Ectodermal cell (in vitro differentiated cells): ENCODE data around the gene HDLBP.

ENCODE experiments used
- H3K27ac ChIP-seq: 2 replicates; pipeline ENCODE4 v1.7.0; 2013; ENCODE audit warnings: mild to moderate bottlenecking, low read depth, low read length; ENCODE audit not compliant: insufficient read depth, poor library complexity, severe bottlenecking
- H3K27me3 ChIP-seq: 2 replicates; pipeline ENCODE4 v1.7.0; 2013; ENCODE audit warnings: mild to moderate bottlenecking, low read length; ENCODE audit not compliant: insufficient read depth, control insufficient read depth, poor library complexity, severe bottlenecking
- H3K36me3 ChIP-seq: one replicate; pipeline ENCODE4 v1.7.0; 2013; ENCODE audit warnings: low read length; ENCODE audit not compliant: control insufficient read depth, insufficient read depth
- H3K4me1 ChIP-seq: one replicate; pipeline ENCODE4 v1.7.0; 2013; ENCODE audit warnings: low read length; ENCODE audit not compliant: control insufficient read depth, insufficient read depth
- H3K4me3 ChIP-seq: 2 replicates; pipeline ENCODE4 v1.7.0; 2013; ENCODE audit warnings: low read depth, low read length, control low read depth; ENCODE audit not compliant: insufficient read depth
- H3K9me3 ChIP-seq: 2 replicates; pipeline ENCODE4 v1.7.0; 2013; ENCODE audit warnings: mild to moderate bottlenecking, low read length, moderate library complexity; ENCODE audit not compliant: control insufficient read depth
- WGBS, 2 experiments: methylation state at CpG; one replicate each; pipeline ENCODE4 v1.1.7; 2013; ENCODE audit warnings: missing lambda C conversion rate in 2 of 2; 5-methylcytosine and 5-hydroxymethylcytosine counted together

Gene HDLBP

DNA sequence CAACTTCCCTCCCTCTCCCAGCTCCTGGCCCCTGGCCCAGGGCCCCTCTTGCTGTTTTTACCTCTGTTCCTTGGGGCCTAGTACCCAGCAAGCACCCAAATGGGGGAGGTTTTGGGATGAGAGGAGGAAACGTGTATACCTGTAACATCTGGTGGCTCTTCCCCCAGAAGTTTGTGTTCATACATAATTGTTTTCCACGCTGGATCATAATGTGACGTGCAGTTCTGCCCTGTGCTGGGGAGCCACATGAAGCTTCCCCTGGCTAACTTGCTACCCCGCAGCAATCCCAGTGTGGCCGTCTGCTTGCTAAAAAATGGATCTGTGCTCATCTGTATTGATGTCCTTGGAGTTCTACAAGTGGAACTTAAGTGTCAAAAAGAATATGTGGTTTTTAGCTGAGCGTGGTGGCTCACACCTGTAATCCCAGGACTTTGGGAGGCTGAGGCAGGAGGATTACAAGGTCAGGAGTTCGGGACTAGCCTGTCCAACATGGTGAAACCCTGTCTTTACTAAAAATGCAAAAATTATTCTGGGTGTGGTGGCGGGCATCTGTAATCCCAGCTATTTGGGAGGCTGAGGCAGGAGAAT is 90.5 kb downstream of the HDLBP start:
- Histone ChIP-seq H3K4me1 (peaks cover 7% of the 10 kb centered on the region), H3K27ac (no peak overlapping the region), H3K9me3 (no peaks in the 10 kb centered on the region), H3K36me3 (peaks cover 12% of the 10 kb centered on the region), H3K27me3 (no peaks in the 10 kb centered on the region), H3K4me3 (no peak overlapping the region)
- 89 to 91% methylated on average over 8 of the region's 8 CpGs for WGBS, 2 experiments

DNA sequence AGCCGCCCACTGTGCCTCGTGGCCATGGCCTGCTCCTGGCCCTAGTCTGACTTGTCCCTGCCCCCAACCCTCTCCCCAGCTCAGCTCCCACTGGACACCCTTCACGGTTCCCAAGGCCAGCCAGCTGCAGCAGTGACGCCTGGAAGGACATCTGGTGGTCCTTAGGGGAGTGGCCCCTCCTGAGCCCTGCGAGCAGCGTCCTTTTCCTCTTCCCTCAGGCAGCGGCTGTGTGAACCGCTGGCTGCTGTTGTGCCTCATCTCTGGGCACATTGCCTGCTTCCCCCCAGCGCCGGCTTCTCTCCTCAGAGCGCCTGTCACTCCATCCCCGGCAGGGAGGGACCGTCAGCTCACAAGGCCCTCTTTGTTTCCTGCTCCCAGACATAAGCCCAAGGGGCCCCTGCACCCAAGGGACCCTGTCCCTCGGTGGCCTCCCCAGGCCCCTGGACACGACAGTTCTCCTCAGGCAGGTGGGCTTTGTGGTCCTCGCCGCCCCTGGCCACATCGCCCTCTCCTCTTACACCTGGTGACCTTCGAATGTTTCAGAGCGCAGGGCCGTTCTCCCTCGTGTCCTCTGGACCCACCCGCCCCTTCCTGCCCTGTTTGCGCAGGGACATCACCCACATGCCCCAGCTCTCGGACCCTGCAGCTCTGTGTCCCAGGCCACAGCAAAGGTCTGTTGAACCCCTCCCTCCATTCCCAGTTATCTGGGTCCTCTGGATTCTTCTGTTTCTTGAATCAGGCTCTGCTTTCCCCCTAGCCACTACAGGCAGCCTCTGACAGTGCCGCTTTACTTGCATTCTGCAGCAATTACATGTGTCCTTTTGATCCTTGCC is 91.2 kb downstream of the HDLBP start:
- no peak overlapping the region for H3K27ac ChIP-seq
- H3K4me3 ChIP-seq: no peak overlapping the region
- H3K36me3 ChIP-seq: peaks cover 8% of the 10 kb centered on the region
- H3K9me3 ChIP-seq: peaks cover 2% of the 10 kb centered on the region
- no peaks in the 10 kb centered on the region for H3K27me3 ChIP-seq
- WGBS, 2 experiments: 77 to 79% methylated on average over 26 of the region's 26 CpGs
- peaks cover 7% of the 10 kb centered on the region for H3K4me1 ChIP-seq

DNA sequence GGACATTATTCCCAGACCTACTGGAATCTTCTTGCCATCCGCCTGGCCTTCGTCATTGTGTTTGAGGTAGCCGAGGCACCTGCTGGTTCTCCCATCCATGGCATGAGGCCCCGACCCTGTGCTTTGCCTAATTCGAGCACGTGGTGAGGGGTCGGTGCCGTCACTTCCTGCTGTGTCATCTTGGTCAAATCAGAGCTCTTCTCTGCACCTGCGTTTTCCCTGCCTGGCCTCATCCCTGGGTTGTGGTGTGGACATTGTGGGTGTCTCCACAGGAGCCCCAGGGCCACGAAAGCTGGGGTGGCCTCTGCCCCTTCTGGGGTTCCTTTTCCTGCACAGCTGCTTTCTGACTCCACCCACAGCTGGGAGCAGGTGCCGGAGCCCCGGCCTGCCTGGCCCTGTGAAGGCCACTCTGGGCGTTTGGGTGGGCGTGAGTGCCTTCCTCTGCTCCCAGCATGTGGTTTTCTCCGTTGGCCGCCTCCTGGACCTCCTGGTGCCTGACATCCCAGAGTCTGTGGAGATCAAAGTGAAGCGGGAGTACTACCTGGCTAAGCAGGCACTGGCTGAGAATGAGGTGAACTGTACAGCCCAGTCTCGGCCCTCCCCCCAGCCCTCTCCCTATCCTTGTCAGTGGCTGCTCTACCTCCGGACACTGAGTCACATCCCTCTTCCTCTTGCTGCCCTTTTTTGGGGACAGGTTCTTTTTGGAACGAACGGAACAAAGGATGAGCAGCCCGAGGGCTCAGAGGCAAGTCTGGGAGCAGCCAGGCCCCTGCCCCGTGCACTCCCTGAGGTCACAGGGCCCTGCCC is 92.1 kb downstream of the HDLBP start:
- Histone ChIP-seq H3K4me1 (peaks cover 7% of the 10 kb centered on the region), H3K27me3 (peaks cover 3% of the 10 kb centered on the region), H3K36me3 (peaks cover 4% of the 10 kb centered on the region), H3K27ac (no peak overlapping the region), H3K4me3 (no peak overlapping the region), H3K9me3 (peaks cover 2% of the 10 kb centered on the region)
- 84% methylated on average over 23 of the region's 23 CpGs for WGBS, 2 experiments

DNA sequence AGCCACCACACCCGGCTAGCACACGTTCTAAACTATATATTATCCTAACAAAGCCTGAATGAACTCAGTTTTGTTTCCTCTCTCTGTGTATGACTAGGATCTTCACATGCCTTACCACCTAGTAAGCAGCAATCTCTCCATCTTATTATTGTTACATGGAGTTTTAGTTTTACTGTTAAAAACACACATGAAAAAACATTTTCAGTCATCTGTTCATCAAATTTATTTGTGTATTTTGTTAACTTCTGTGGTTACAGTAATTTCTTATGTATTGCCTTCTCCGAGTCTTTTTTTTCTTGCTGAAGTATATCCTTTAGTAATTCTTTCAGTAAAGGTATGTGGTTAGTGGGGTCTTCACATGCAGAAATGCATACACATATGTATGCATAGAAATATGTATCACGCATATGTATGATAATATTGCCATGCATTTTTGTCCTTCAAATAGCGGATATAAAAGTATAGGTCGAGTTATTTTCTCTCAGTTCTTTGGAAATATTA is 95.6 kb downstream of the HDLBP start:
- Histone ChIP-seq H3K9me3 (peaks cover 2% of the 10 kb centered on the region), H3K36me3 (no peaks in the 10 kb centered on the region), H3K4me1 (peaks cover 21% of the 10 kb centered on the region), H3K4me3 (no peak overlapping the region), H3K27me3 (peaks cover 3% of the 10 kb centered on the region), H3K27ac (no peak overlapping the region)
- WGBS, 2 experiments: 90 to 94% methylated on average over 5 to 6 of the region's 6 CpGs

DNA sequence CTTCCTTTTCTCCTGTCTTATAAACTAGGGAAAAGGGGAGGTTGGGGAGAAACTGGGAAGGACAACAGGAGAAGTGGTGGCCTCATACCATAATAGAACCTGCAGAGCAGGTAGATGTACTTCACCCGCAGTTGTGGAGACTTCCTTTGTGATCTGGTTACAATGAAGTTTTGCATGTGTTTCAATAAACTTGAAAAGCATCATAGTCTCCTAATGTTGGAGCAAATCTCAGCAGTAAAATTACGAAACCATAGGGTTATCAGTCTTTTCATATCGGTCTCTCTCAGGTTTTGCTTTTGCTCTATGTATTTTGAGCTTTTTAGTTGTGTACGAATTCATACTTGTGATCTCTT is 96.5 kb downstream of the HDLBP start:
- Histone ChIP-seq H3K4me1 (peaks cover 16% of the 10 kb centered on the region), H3K9me3 (peaks cover 2% of the 10 kb centered on the region), H3K4me3 (peak overlapping the region; percentile 50), H3K27ac (no peak overlapping the region), H3K27me3 (peaks cover 3% of the 10 kb centered on the region), H3K36me3 (no peaks in the 10 kb centered on the region)
- WGBS, 2 experiments: 63 to 65% methylated on average over 3 of the region's 4 CpGs

DNA sequence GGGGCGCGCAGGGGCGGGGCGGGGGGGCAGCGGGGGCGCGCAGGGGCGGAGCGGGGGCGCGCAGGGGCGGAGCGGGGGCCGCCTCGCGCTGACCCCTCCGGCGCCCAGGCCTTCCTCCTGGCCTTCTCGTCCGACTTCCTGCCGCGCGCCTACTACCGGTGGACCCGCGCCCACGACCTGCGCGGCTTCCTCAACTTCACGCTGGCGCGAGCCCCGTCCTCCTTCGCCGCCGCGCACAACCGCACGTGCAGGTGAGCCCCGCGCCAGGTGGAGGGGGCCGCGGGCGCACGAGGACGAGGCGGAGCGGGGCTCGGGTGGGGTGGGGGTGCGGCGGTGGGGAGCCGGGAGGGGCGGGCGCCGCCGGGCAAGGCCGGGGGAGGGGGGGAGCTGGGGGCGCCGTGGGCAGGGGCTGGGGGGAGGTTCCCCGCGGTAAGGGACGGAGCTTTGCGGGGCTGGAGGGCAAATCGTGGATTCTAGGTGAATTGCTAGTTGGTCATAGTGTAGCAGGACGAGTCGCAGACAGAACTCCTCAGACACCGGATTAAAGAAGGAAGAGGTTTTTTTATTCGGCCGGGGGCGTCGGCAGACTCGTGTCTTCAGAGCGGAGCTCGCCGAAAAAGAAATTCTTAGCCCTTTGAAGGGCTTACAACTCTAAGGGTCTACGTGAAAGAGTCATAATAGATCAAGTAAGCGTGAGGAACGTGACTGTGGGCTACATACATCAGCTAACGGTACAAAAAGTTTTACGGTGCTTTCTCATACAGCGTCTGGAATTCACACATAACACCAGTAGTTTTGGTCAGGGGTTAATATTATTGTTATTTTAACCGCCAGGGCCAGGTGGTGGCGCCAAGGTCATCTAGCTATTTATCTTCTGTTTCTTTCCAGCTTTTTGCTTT is 97.1 kb downstream of the HDLBP start:
- Histone ChIP-seq H3K9me3 (peaks cover 2% of the 10 kb centered on the region), H3K27me3 (peaks cover 3% of the 10 kb centered on the region), H3K4me1 (peaks cover 14% of the 10 kb centered on the region), H3K4me3 (peak overlapping the region; percentile 50), H3K27ac (no peak overlapping the region), H3K36me3 (no peaks in the 10 kb centered on the region)
- WGBS, 2 experiments: 1% methylated on average over 78 to 81 of the region's 83 CpGs

DNA sequence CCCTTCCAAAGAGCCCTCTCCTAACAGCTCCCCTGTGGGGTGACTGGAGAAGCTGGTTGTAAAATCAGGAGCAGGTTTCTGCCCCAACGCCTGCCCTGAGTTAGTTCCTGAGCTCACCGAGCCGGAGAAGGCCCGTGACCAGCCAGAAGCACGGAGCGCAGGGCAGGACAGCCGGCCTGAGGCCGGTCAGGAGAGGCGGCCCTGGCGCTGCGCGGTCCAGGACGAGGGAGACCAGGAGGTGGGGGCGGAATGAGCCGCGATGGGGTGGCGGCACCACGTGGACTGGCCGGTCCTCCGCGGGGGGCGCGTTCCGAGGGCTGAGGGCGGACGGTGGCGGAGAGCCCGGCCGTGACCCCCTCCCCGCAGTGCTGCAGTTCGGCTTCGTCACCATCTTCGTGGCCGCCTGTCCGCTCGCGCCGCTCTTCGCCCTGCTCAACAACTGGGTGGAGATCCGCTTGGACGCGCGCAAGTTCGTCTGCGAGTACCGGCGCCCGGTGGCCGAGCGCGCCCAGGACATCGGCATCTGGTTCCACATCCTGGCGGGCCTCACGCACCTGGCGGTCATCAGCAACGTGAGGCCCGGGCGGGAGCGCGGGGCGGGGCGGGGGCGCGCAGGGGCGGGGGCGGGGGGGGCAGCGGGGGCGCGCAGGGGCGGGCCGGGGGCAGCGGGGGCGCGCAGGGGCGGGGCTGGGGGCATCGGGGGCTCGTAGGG is 98.0 kb downstream of the HDLBP start:
- Histone ChIP-seq H3K4me1 (peaks cover 14% of the 10 kb centered on the region), H3K4me3 (peak overlapping the region; percentile 40), H3K27ac (peak overlapping the region; percentile 69), H3K27me3 (peaks cover 3% of the 10 kb centered on the region), H3K9me3 (peaks cover 2% of the 10 kb centered on the region), H3K36me3 (no peaks in the 10 kb centered on the region)
- 3% methylated on average over 57 to 64 of the region's 77 CpGs for WGBS, 2 experiments

DNA sequence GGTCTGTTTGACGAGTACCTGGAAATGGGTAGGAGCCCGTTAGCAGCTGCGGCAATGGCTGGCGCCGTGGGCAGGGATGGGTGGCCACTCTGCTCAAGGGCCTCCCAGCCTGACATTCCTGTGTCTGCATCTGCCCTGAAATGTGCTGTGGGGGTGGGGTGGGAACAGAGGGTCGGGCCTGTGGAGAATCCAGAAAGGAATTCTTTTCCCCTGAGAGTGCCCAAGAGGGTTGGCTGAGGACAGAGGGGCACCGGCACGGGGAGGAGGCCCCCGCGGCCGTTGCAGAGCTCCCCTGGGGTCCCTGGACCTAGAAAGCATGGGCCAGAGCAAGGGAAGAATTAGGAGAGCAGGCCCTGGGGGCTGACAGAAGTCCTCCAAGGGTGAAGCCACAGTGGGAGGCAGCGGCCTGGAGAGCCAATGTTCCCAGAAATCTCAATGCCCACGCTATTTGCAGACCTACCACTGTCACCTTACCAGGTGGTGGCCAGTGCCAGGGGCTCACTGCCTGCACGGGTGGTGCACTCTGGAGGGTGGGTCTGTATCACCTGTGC is 99.2 kb downstream of the HDLBP start:
- 59% methylated on average over 14 of the region's 14 CpGs for WGBS, 2 experiments
- peaks cover 14% of the 10 kb centered on the region for H3K4me1 ChIP-seq
- H3K27ac ChIP-seq: no peak overlapping the region
- no peaks in the 10 kb centered on the region for H3K36me3 ChIP-seq
- peaks cover 2% of the 10 kb centered on the region for H3K9me3 ChIP-seq
- no peak overlapping the region for H3K4me3 ChIP-seq
- H3K27me3 ChIP-seq: peaks cover 3% of the 10 kb centered on the region

DNA sequence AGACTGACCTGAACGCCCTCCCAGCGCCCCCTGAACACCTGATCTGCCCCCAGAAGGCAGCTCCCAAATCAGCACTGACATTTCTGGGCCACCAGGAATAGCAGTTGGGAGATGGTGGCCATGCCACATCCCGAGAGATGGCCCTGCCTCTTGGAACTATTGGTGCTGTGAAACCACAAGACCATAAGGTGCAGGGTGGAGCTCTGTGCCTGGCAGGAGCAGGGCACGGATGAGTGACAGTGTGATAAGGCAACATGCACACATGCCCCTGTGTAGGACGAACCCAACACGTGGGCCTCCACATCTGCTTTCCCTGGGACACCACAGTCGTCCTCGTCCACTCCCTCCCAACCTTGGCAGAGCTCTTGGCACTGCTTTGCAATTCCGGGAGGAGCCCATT is 100.1 kb downstream of the HDLBP start:
- H3K27ac ChIP-seq: no peak overlapping the region
- 90 to 92% methylated on average over 9 of the region's 9 CpGs for WGBS, 2 experiments
- H3K27me3 ChIP-seq: peaks cover 3% of the 10 kb centered on the region
- H3K4me1 ChIP-seq: peaks cover 14% of the 10 kb centered on the region
- no peaks in the 10 kb centered on the region for H3K36me3 ChIP-seq
- H3K9me3 ChIP-seq: peaks cover 2% of the 10 kb centered on the region
- no peak overlapping the region for H3K4me3 ChIP-seq
